ENCODE data around the gene RAP1A. TPM values are rescaled to one million over a fixed set of nuclear protein-coding genes. Genes with fewer than 3 reads are reported as not detected.

The RAP1A gene
- total and polyA plus RNA-seq, 4 donors = 14.2 to 31.4 (median 25.8) TPM

DNA sequence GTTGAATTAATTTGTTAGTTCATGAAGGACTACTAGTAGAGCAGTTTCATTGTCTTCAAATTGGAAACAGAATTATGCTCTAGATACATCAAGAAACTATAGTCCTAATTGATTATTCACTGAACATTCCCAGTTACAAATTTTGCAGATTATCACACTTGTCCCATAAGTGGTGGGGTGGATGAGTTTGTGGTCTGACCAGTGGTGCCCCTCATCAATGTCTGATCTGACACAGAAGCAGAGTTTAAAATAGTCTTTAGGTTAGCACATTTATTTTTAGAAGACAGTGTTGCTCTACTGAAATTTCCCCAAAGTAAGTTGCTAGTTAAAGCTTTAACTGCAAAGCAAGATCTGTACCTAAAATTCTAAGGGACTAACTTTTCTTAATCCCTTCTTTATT is 76.7 kb downstream of the RAP1A start (continued):
- TF ChIP-seq, protein P1, sequence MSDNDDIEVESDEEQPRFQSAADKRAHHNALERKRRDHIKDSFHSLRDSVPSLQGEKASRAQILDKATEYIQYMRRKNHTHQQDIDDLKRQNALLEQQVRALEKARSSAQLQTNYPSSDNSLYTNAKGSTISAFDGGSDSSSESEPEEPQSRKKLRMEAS (IDR thresholded peaks at IDR 0.05) = no peak
- TF ChIP-seq FOXA1 (IDR thresholded peaks at IDR 0.05) (no peak), NR2F2 (IDR thresholded peaks at IDR 0.05) (no peak), SP1 (IDR thresholded peaks at IDR 0.05) (no peak), EGR1 (IDR thresholded peaks at IDR 0.05; ENCODE audit: low read depth in 2 of 2) (no peak), HNF4G (IDR thresholded peaks at IDR 0.05) (no peak)
- TF ChIP-seq, protein P2, sequence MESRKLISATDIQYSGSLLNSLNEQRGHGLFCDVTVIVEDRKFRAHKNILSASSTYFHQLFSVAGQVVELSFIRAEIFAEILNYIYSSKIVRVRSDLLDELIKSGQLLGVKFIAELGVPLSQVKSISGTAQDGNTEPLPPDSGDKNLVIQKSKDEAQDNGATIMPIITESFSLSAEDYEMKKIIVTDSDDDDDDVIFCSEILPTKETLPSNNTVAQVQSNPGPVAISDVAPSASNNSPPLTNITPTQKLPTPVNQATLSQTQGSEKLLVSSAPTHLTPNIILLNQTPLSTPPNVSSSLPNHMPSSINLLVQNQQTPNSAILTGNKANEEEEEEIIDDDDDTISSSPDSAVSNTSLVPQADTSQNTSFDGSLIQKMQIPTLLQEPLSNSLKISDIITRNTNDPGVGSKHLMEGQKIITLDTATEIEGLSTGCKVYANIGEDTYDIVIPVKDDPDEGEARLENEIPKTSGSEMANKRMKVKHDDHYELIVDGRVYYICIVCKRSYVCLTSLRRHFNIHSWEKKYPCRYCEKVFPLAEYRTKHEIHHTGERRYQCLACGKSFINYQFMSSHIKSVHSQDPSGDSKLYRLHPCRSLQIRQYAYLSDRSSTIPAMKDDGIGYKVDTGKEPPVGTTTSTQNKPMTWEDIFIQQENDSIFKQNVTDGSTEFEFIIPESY (IDR thresholded peaks at IDR 0.05) = no peak

DNA sequence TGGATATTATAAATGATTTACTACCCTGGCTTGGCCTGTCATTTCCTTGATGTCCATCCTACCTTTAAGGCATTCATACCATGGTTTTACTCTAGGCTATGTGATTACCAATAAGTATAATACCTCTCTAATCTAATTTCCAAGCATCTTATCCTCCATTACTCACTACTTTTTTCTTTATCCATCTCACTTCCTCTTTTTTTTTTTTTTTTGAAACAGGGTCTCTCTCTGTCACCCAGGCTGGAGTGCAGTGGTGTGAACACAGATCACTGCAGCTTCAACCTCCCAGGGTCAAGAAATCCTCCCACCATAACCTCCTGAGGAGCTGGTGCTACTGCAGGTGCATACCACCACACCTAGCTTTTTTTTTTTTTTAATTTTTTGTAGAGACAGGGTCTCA is 79.7 kb downstream of the RAP1A start:
- no peak overlapping the region for H3K27ac ChIP-seq (ENCODE audit: low read depth in 1 of 2, low read length in 2 of 2)
- H3K4me3 ChIP-seq (ENCODE audit: low read depth in 1 of 3, low read length in 3 of 3) = no peak overlapping the region
- peaks cover 0 to 6% (median 3%) of the 10 kb centered on the region in 4 donors for H3K4me1 ChIP-seq (ENCODE audit: control insufficient read depth in 4 of 4, insufficient read depth in 4 of 4, low read length in 3 of 4)
- no peak for DNase-seq (ENCODE audit: low spot score)
- H3K36me3 ChIP-seq (ENCODE audit: control insufficient read depth in 4 of 4, insufficient read depth in 3 of 4, low read depth in 1 of 4, low read length in 3 of 4) = peaks cover 3 to 27% (median 21%) of the 10 kb centered on the region in 4 donors
- no peaks in the 10 kb centered on the region for H3K27me3 ChIP-seq (ENCODE audit: control insufficient read depth in 4 of 4, insufficient read depth in 4 of 4, low read length in 3 of 4)
- no peak overlapping the region for H3K9ac ChIP-seq (ENCODE audit: low read depth in 1 of 2, low read length in 2 of 2)
- no peaks in the 10 kb centered on the region for H3K9me3 ChIP-seq (ENCODE audit: control insufficient read depth in 4 of 4, low read length in 3 of 4)
- TF ChIP-seq HNF4G (IDR thresholded peaks at IDR 0.05) (no peak), GABPA (IDR thresholded peaks at IDR 0.05 in 1 of 2, conservative IDR thresholded peaks at IDR 0.05 in 1 of 2) (no peak), SP1 (IDR thresholded peaks at IDR 0.05) (no peak), HNF4A (conservative IDR thresholded peaks at IDR 0.05) (no peak)
- TF ChIP-seq, protein P3, sequence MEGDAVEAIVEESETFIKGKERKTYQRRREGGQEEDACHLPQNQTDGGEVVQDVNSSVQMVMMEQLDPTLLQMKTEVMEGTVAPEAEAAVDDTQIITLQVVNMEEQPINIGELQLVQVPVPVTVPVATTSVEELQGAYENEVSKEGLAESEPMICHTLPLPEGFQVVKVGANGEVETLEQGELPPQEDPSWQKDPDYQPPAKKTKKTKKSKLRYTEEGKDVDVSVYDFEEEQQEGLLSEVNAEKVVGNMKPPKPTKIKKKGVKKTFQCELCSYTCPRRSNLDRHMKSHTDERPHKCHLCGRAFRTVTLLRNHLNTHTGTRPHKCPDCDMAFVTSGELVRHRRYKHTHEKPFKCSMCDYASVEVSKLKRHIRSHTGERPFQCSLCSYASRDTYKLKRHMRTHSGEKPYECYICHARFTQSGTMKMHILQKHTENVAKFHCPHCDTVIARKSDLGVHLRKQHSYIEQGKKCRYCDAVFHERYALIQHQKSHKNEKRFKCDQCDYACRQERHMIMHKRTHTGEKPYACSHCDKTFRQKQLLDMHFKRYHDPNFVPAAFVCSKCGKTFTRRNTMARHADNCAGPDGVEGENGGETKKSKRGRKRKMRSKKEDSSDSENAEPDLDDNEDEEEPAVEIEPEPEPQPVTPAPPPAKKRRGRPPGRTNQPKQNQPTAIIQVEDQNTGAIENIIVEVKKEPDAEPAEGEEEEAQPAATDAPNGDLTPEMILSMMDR (IDR thresholded peaks at IDR 0.05; ENCODE audit: low read depth, low read length, missing input control) = no peak
- TF ChIP-seq, protein P2 (IDR thresholded peaks at IDR 0.05) = no peak
- TF ChIP-seq, protein P4, sequence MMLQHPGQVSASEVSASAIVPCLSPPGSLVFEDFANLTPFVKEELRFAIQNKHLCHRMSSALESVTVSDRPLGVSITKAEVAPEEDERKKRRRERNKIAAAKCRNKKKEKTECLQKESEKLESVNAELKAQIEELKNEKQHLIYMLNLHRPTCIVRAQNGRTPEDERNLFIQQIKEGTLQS (IDR thresholded peaks at IDR 0.05) = no peak

DNA sequence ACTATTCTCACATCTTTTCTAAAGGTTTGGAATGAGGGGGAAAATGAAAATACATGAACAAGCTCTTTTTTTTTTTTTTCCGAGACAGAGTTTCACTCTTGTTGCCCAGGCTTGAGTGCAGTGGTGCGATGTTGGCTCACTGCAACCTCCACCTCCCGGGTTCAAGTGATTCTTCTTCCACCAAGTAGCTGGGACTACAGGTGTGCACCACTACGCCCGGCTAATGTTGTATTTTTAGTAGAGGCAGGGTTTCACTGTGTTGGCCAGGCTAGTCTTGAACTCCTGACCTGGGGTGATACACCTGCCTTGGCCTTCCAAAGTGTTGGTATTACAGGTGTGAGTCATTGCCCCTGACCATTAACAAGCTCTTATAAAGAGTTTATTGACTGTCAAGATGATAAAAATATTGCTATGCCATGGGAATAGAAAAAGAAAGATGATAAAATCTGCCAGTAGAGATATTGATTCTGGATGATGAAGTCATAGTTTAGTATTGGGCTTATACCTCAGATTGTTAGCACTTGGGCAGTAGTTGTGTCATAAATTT is 83.0 kb downstream of the RAP1A start:
- WGBS = 95% methylated on average over 5 of the region's 5 CpGs
- H3K36me3 ChIP-seq (ENCODE audit: control insufficient read depth in 4 of 4, insufficient read depth in 3 of 4, low read depth in 1 of 4, low read length in 3 of 4) = peaks cover 5 to 32% (median 23%) of the 10 kb centered on the region in 4 donors
- DNase-seq (ENCODE audit: low spot score) = no peak
- no peak for TF ChIP-seq SP1 (IDR thresholded peaks at IDR 0.05)
- no peak for TF ChIP-seq RAD21 (IDR thresholded peaks at IDR 0.05)
- no peak for TF ChIP-seq FOXA1 (IDR thresholded peaks at IDR 0.05)
- no peak for TF ChIP-seq RXRA (IDR thresholded peaks at IDR 0.05)
- TF ChIP-seq, protein P3 (IDR thresholded peaks at IDR 0.05; ENCODE audit: low read depth, low read length, missing input control) = no peak
- TF ChIP-seq, protein P4 (IDR thresholded peaks at IDR 0.05) = no peak
- TF ChIP-seq, protein P1 (IDR thresholded peaks at IDR 0.05) = no peak
- TF ChIP-seq HNF4G (IDR thresholded peaks at IDR 0.05) = no peak
- TF ChIP-seq, protein P5, sequence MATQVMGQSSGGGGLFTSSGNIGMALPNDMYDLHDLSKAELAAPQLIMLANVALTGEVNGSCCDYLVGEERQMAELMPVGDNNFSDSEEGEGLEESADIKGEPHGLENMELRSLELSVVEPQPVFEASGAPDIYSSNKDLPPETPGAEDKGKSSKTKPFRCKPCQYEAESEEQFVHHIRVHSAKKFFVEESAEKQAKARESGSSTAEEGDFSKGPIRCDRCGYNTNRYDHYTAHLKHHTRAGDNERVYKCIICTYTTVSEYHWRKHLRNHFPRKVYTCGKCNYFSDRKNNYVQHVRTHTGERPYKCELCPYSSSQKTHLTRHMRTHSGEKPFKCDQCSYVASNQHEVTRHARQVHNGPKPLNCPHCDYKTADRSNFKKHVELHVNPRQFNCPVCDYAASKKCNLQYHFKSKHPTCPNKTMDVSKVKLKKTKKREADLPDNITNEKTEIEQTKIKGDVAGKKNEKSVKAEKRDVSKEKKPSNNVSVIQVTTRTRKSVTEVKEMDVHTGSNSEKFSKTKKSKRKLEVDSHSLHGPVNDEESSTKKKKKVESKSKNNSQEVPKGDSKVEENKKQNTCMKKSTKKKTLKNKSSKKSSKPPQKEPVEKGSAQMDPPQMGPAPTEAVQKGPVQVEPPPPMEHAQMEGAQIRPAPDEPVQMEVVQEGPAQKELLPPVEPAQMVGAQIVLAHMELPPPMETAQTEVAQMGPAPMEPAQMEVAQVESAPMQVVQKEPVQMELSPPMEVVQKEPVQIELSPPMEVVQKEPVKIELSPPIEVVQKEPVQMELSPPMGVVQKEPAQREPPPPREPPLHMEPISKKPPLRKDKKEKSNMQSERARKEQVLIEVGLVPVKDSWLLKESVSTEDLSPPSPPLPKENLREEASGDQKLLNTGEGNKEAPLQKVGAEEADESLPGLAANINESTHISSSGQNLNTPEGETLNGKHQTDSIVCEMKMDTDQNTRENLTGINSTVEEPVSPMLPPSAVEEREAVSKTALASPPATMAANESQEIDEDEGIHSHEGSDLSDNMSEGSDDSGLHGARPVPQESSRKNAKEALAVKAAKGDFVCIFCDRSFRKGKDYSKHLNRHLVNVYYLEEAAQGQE (IDR thresholded peaks at IDR 0.05) = no peak
- TF ChIP-seq JUND (IDR thresholded peaks at IDR 0.05) = no peak
- TF ChIP-seq GABPA (IDR thresholded peaks at IDR 0.05 in 1 of 2, conservative IDR thresholded peaks at IDR 0.05 in 1 of 2) = no peak
- no peak for TF ChIP-seq NR2F2 (IDR thresholded peaks at IDR 0.05)

More for the DNA sequence above, 83.0 kb downstream of the RAP1A start:
- H3K27me3 ChIP-seq (ENCODE audit: control insufficient read depth in 4 of 4, insufficient read depth in 4 of 4, low read length in 3 of 4) = no peaks in the 10 kb centered on the region
- no peaks in the 10 kb centered on the region for H3K9me3 ChIP-seq (ENCODE audit: control insufficient read depth in 4 of 4, low read length in 3 of 4)
- H3K9ac ChIP-seq (ENCODE audit: low read depth in 1 of 2, low read length in 2 of 2) = no peak overlapping the region
- H3K27ac ChIP-seq (ENCODE audit: low read depth in 1 of 2, low read length in 2 of 2) = no peak overlapping the region
- peaks cover 3 to 9% (median 6%) of the 10 kb centered on the region in 4 donors for H3K4me1 ChIP-seq (ENCODE audit: control insufficient read depth in 4 of 4, insufficient read depth in 4 of 4, low read length in 3 of 4)
- no peak overlapping the region for H3K4me3 ChIP-seq (ENCODE audit: low read depth in 1 of 3, low read length in 3 of 3)

All from liver (tissue), 9 donors.